ENCODE data around the gene CENPK. TPM values are rescaled to one million over a fixed set of nuclear protein-coding genes. Genes with fewer than 3 reads are reported as not detected.
"Not testable (repeated sequence)": the region's sequence is repeated elsewhere in the genome, so short reads cannot be mapped to it uniquely, and the experiment has no call there.

Gene CENPK
- total RNA-seq, 1 experiment from 2014 or later = 34.2 TPM

DNA sequence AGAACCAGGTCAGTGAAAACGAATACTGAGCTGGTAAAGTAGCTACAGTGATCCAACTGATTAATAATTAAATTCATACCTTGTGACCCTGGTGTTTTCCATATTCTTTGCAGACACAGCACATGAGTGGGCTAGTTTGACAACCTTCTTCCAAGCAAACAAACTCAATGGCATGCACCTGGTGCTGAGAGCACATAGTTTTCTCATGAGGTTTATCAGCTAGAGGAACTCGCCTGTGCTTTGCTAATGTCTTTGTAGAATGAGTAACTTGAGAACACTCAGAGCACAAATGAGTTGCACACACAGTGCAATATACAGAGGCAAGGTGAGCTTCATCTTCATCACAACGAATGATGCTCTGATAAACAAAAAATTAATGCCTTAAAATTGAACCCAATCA lies 48.6 kb upstream of the CENPK start:
- no TSS peak for BruUV-seq (replicated peaks)
- ChIA-PET CTCF (no interaction called here), POLR2A (no interaction called here)
- no peak overlapping the region for H3K4me3 ChIP-seq (ENCODE audit: low read depth in 2 of 2, low read length in 2 of 2)
- intact Hi-C loops (cut with micrococcal nuclease; ENCODE audit: unreplicated experiment) = no loop called here
- peaks cover 13% of the 10 kb centered on the region; the same call in 1 of the 2 replicates for H3K36me3 ChIP-seq (ENCODE audit: control insufficient read depth, insufficient read depth, low read length)
- in situ Hi-C loops (cut with HindIII; ENCODE audit: low pct_unique_long_range_greater_than_20kb, low sequenced_read_pairs) = no loop called here
- H3K4me1 ChIP-seq (ENCODE audit: control insufficient read depth, insufficient read depth, low read length) = no peaks in the 10 kb centered on the region
- H3K27ac ChIP-seq (ENCODE audit: low read length) = no peak overlapping the region
- no peaks in the 10 kb centered on the region for H3K27me3 ChIP-seq (ENCODE audit: control insufficient read depth, insufficient read depth, low read length)
- TF ChIP-seq SIN3A (IDR thresholded peaks at IDR 0.05; ENCODE audit: borderline replicate concordance, insufficient read depth, low read depth, low read length) = no peak
- TF ChIP-seq POLR2AphosphoS5 (IDR thresholded peaks at IDR 0.05; ENCODE audit: low read depth, low read length) = no peak
- no peak for TF ChIP-seq REST (IDR thresholded peaks at IDR 0.05; ENCODE audit: insufficient read depth in 1 of 2, low read depth in 2 of 2, low read length in 1 of 2)
- TF ChIP-seq, protein P1, sequence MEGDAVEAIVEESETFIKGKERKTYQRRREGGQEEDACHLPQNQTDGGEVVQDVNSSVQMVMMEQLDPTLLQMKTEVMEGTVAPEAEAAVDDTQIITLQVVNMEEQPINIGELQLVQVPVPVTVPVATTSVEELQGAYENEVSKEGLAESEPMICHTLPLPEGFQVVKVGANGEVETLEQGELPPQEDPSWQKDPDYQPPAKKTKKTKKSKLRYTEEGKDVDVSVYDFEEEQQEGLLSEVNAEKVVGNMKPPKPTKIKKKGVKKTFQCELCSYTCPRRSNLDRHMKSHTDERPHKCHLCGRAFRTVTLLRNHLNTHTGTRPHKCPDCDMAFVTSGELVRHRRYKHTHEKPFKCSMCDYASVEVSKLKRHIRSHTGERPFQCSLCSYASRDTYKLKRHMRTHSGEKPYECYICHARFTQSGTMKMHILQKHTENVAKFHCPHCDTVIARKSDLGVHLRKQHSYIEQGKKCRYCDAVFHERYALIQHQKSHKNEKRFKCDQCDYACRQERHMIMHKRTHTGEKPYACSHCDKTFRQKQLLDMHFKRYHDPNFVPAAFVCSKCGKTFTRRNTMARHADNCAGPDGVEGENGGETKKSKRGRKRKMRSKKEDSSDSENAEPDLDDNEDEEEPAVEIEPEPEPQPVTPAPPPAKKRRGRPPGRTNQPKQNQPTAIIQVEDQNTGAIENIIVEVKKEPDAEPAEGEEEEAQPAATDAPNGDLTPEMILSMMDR (IDR thresholded peaks at IDR 0.05) = no peak
- no peak for TF ChIP-seq TCF7L2 (IDR thresholded peaks at IDR 0.05; ENCODE audit: low read depth, low read length)
- no peaks in the 10 kb centered on the region for H3K9me3 ChIP-seq (ENCODE audit: control insufficient read depth, insufficient read depth, low read depth, low read length)
- peak; percentile 22 for DNase-seq (ENCODE audit: low read depth, low spot score)
- peak; percentile 66 for ATAC-seq

DNA sequence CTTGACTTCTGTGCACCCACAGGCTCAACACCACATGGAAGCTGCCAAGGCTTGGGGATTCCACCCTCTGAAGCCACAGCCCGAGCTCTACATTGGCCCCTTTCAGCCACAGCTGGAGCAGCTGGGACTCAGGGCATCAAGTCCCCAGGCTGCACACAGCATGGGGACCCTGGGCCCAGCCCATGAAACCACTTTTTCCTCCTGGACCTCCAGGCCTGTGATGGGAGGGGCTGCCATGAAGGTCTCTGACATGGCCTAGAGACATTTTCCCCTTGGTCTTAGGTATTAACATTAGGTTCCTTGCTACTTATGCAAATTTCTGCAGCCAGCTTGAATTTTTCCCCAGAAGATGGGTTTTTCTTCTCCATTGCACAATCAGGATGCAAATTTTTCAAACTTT lies 38.8 kb upstream of the CENPK start:
- H3K36me3 ChIP-seq (ENCODE audit: control insufficient read depth, insufficient read depth, low read length); intact Hi-C loops (cut with micrococcal nuclease; ENCODE audit: unreplicated experiment); BruUV-seq (replicated peaks): not testable (repeated sequence)

DNA sequence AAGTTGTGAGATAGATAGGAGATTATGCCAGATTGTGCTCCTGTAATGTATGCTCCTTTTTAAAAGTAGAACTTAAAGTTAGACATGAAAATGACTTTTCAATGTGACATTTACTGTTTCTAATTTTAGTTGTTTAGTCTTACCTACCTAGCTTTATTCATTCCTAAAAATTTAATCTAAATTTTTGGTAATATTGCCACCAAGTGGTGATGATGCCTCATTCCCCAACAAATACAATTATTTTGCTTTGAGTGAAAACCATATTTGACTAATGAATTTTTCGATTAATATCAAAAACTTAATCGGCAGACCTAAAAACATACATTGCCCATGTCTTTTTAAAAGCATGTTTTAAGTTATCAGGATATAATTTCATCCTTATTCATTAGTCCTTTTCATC lies 25.7 kb upstream of the CENPK start:
- intact Hi-C loops (cut with micrococcal nuclease; ENCODE audit: unreplicated experiment) = no loop called here
- Histone ChIP-seq H3K27ac (ENCODE audit: low read length) (no peak overlapping the region), H3K4me3 (ENCODE audit: low read depth in 2 of 2, low read length in 2 of 2) (no peak overlapping the region), H3K4me1 (ENCODE audit: control insufficient read depth, insufficient read depth, low read length) (no peaks in the 10 kb centered on the region), H3K36me3 (ENCODE audit: control insufficient read depth, insufficient read depth, low read length) (peaks cover 62% of the 10 kb centered on the region), H3K9me3 (ENCODE audit: control insufficient read depth, insufficient read depth, low read depth, low read length) (no peaks in the 10 kb centered on the region), H3K27me3 (ENCODE audit: control insufficient read depth, insufficient read depth, low read length) (no peaks in the 10 kb centered on the region)
- BruUV-seq (replicated peaks) = no TSS peak
- TF ChIP-seq REST (IDR thresholded peaks at IDR 0.05; ENCODE audit: insufficient read depth in 1 of 2, low read depth in 2 of 2, low read length in 1 of 2) = no peak
- TF ChIP-seq, protein P1 (IDR thresholded peaks at IDR 0.05) = peak; percentile 13; the same call in 1 of the 2 replicates
- no peak for DNase-seq (ENCODE audit: low read depth, low spot score)
- in situ Hi-C loops (cut with HindIII; ENCODE audit: low pct_unique_long_range_greater_than_20kb, low sequenced_read_pairs) = no loop called here
- ChIA-PET CTCF (no interaction called here), POLR2A (no interaction called here)
- ATAC-seq = no peak

More for the DNA sequence above, 38.8 kb upstream of the CENPK start:
- H3K27ac ChIP-seq (ENCODE audit: low read length); CTCF ChIA-PET; in situ Hi-C loops (cut with HindIII; ENCODE audit: low pct_unique_long_range_greater_than_20kb, low sequenced_read_pairs); H3K4me1 ChIP-seq (ENCODE audit: control insufficient read depth, insufficient read depth, low read length); H3K27me3 ChIP-seq (ENCODE audit: control insufficient read depth, insufficient read depth, low read length); H3K4me3 ChIP-seq (ENCODE audit: low read depth in 2 of 2, low read length in 2 of 2); DNase-seq (ENCODE audit: low read depth, low spot score); ATAC-seq; H3K9me3 ChIP-seq (ENCODE audit: control insufficient read depth, insufficient read depth, low read depth, low read length); POLR2A ChIA-PET: not testable (repeated sequence)

All from Panc1 (cell line).